WTC11 (cell line): ENCODE measurements around the gene GNG14. TPM values are rescaled to one million over a fixed set of nuclear protein-coding genes. Genes with fewer than 3 reads are reported as not detected.

ENCODE experiments used
- ATAC-seq: fragments of 200-7000 bp; cut with Tn5 transposase; 2 replicates; pipeline ENCODE4 v1.10.0; 2021; ENCODE audit warnings: mild to moderate bottlenecking, moderate library complexity
- CTCF ChIA-PET: fragments of 300-600 bp; sonication (Branson Sonifier 250); formaldehyde crosslinking; loops from one replicate; lab custom pipeline; 2021; ENCODE audit warnings: antibody characterized with exemption; lab: Charles Lee
- POLR2A ChIA-PET: fragments of 350-600 bp; sonication (Branson Sonifier 250); formaldehyde crosslinking; loops from one replicate; lab custom pipeline; 2021; ENCODE audit warnings: antibody characterized with exemption; lab: Charles Lee
- DNase-seq: peaks from one replicate; pipeline ENCODE4 v3.0.0; 2021; ENCODE audit warnings: low spot score
- H3K27ac Mint-ChIP-seq: 2 replicates; pipeline ENCODE4 v1.8.0; 2021; ENCODE audit warnings: mixed read lengths
- H3K27me3 Mint-ChIP-seq: 2 replicates; pipeline ENCODE4 v1.8.0; 2021; ENCODE audit warnings: low read depth, mild to moderate bottlenecking, moderate library complexity, mixed read lengths
- H3K36me3 Mint-ChIP-seq: 2 replicates; pipeline ENCODE4 v1.8.0; 2021; ENCODE audit warnings: mixed read lengths
- H3K4me1 Mint-ChIP-seq: 2 replicates; pipeline ENCODE4 v1.8.0; 2022; ENCODE audit warnings: mixed read lengths
- H3K4me3 Mint-ChIP-seq: 2 replicates; pipeline ENCODE4 v1.8.0; 2021; ENCODE audit warnings: mild to moderate bottlenecking, moderate library complexity, mixed read lengths
- H3K9me3 Mint-ChIP-seq: 2 replicates; pipeline ENCODE4 v1.8.0; 2021; ENCODE audit warnings: mixed read lengths
- ARID4B ChIP-seq: sonication (generic); formaldehyde crosslinking; IDR thresholded peaks from 2 replicates; pipeline ENCODE4 v1.8.0; 2023; ENCODE audit warnings: missing genetic modification reagents, mild to moderate bottlenecking, borderline replicate concordance
- E2F1 ChIP-seq: sonication (generic); formaldehyde crosslinking; IDR thresholded peaks from 2 replicates; pipeline ENCODE4 v1.8.0; 2022; ENCODE audit warnings: mild to moderate bottlenecking, missing genetic modification reagents
- FOXJ3 ChIP-seq: sonication (generic); formaldehyde crosslinking; IDR thresholded peaks from 2 replicates; pipeline ENCODE4 v1.9.0; 2021; ENCODE audit warnings: missing genetic modification reagents, mild to moderate bottlenecking, borderline replicate concordance
- FOXK1 ChIP-seq: sonication (generic); formaldehyde crosslinking; IDR thresholded peaks from 2 replicates; pipeline ENCODE4 v1.8.0; 2022; ENCODE audit warnings: mild to moderate bottlenecking, moderate library complexity, missing genetic modification reagents
- HMGA2 ChIP-seq: fragments of 250-450 bp; sonication (Bioruptor Pico); IDR thresholded peaks from 2 replicates; pipeline ENCODE4 v1.4.0; 2021; ENCODE audit warnings: mild to moderate bottlenecking, moderate library complexity
- IRF2 ChIP-seq: sonication (generic); formaldehyde crosslinking; IDR thresholded peaks from 2 replicates; pipeline ENCODE4 v1.8.0; 2022; ENCODE audit warnings: low read depth, missing genetic modification reagents, borderline replicate concordance
- JUN ChIP-seq: sonication (generic); formaldehyde crosslinking; IDR thresholded peaks from 2 replicates; pipeline ENCODE4 v1.8.0; 2023; ENCODE audit warnings: mild to moderate bottlenecking, missing genetic modification reagents
- SMAD4 ChIP-seq: sonication (generic); formaldehyde crosslinking; IDR thresholded peaks from 2 replicates; pipeline ENCODE4 v1.8.0; 2022; ENCODE audit warnings: mild to moderate bottlenecking, missing genetic modification reagents
- ZNF263 ChIP-seq: sonication (generic); formaldehyde crosslinking; IDR thresholded peaks from 2 replicates; pipeline ENCODE4 v1.8.1; 2022; ENCODE audit warnings: low read depth, mild to moderate bottlenecking, moderate library complexity, missing genetic modification reagents
- ZSCAN18 ChIP-seq: fragments of 250-450 bp; sonication (Bioruptor Pico); IDR thresholded peaks from 2 replicates; pipeline ENCODE4 v2.1.2; 2022; ENCODE audit warnings: mild to moderate bottlenecking, moderate library complexity
- total RNA-seq: library from RNA; stranded (reverse); gene quantifications from 3 replicates; pipeline ENCODE4 v1.2.3, GENCODE V29; 2021
- TF ChIP-seq, protein P1 (sequence below): sonication (generic); formaldehyde crosslinking; IDR thresholded peaks from 2 replicates; pipeline ENCODE4 v1.8.1; 2023; ENCODE audit warnings: mild to moderate bottlenecking, missing genetic modification reagents, moderate library complexity
- TF ChIP-seq, protein P2 (sequence below): sonication (generic); formaldehyde crosslinking; IDR thresholded peaks from 2 replicates; pipeline ENCODE4 v1.8.1; 2023; ENCODE audit warnings: mild to moderate bottlenecking, missing genetic modification reagents
- TF ChIP-seq, protein P3 (sequence below): sonication (generic); formaldehyde crosslinking; IDR thresholded peaks from 2 replicates; pipeline ENCODE4 v1.8.1; 2023; ENCODE audit warnings: mild to moderate bottlenecking, missing genetic modification reagents, borderline replicate concordance
- TF ChIP-seq, protein P4 (sequence below): sonication (generic); formaldehyde crosslinking; IDR thresholded peaks from 2 replicates; pipeline ENCODE4 v1.8.0; 2022; ENCODE audit warnings: mild to moderate bottlenecking, missing genetic modification reagents
- TF ChIP-seq, protein P5 (sequence below): sonication (generic); formaldehyde crosslinking; IDR thresholded peaks from 2 replicates; pipeline ENCODE4 v1.8.1; 2023; ENCODE audit warnings: mild to moderate bottlenecking, missing genetic modification reagents, moderate library complexity
- TF ChIP-seq, protein P6 (sequence below): fragments of 250-450 bp; sonication (Bioruptor Pico); IDR thresholded peaks from 2 replicates; pipeline ENCODE4 v1.9.0; 2021; ENCODE audit warnings: mild to moderate bottlenecking

Gene GNG14
- total RNA-seq, 1 experiment from 2014 or later = not detected

GRCh38 chr19:12649941-12650340, 37.9 kb upstream of the GNG14 start:
- Mint-ChIP-seq H3K9me3 (no peaks in the 10 kb centered on the region), H3K27me3 (peaks cover 11% of the 10 kb centered on the region), H3K36me3 (peaks cover 9% of the 10 kb centered on the region), H3K27ac (no peak overlapping the region), H3K4me3 (no peak overlapping the region), H3K4me1 (peaks cover 11% of the 10 kb centered on the region)
- TF ChIP-seq IRF2 (no peak), JUN (CRISPR knock-in tag) (no peak), HMGA2 (CRISPR knock-in tag) (no peak)
- TF ChIP-seq, protein P1, sequence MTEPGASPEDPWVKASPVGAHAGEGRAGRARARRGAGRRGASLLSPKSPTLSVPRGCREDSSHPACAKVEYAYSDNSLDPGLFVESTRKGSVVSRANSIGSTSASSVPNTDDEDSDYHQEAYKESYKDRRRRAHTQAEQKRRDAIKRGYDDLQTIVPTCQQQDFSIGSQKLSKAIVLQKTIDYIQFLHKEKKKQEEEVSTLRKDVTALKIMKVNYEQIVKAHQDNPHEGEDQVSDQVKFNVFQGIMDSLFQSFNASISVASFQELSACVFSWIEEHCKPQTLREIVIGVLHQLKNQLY (CRISPR knock-in tag) = no peak
- TF ChIP-seq, protein P2, sequence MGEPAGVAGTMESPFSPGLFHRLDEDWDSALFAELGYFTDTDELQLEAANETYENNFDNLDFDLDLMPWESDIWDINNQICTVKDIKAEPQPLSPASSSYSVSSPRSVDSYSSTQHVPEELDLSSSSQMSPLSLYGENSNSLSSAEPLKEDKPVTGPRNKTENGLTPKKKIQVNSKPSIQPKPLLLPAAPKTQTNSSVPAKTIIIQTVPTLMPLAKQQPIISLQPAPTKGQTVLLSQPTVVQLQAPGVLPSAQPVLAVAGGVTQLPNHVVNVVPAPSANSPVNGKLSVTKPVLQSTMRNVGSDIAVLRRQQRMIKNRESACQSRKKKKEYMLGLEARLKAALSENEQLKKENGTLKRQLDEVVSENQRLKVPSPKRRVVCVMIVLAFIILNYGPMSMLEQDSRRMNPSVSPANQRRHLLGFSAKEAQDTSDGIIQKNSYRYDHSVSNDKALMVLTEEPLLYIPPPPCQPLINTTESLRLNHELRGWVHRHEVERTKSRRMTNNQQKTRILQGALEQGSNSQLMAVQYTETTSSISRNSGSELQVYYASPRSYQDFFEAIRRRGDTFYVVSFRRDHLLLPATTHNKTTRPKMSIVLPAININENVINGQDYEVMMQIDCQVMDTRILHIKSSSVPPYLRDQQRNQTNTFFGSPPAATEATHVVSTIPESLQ (CRISPR knock-in tag) = no peak
- TF ChIP-seq, protein P3, sequence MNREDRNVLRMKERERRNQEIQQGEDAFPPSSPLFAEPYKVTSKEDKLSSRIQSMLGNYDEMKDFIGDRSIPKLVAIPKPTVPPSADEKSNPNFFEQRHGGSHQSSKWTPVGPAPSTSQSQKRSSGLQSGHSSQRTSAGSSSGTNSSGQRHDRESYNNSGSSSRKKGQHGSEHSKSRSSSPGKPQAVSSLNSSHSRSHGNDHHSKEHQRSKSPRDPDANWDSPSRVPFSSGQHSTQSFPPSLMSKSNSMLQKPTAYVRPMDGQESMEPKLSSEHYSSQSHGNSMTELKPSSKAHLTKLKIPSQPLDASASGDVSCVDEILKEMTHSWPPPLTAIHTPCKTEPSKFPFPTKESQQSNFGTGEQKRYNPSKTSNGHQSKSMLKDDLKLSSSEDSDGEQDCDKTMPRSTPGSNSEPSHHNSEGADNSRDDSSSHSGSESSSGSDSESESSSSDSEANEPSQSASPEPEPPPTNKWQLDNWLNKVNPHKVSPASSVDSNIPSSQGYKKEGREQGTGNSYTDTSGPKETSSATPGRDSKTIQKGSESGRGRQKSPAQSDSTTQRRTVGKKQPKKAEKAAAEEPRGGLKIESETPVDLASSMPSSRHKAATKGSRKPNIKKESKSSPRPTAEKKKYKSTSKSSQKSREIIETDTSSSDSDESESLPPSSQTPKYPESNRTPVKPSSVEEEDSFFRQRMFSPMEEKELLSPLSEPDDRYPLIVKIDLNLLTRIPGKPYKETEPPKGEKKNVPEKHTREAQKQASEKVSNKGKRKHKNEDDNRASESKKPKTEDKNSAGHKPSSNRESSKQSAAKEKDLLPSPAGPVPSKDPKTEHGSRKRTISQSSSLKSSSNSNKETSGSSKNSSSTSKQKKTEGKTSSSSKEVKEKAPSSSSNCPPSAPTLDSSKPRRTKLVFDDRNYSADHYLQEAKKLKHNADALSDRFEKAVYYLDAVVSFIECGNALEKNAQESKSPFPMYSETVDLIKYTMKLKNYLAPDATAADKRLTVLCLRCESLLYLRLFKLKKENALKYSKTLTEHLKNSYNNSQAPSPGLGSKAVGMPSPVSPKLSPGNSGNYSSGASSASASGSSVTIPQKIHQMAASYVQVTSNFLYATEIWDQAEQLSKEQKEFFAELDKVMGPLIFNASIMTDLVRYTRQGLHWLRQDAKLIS (CRISPR knock-in tag) = no peak
- ChIA-PET POLR2A (no interaction called here), CTCF (interaction anchor here (1.5 to 3.3 kb wide), 2 partner anchors 10 to 11 kb away, joined by 3 to 17 read pairs; no protein-coding TSS in a partner anchor)
- no peak for ATAC-seq
- DNase-seq = no peak

DNA sequence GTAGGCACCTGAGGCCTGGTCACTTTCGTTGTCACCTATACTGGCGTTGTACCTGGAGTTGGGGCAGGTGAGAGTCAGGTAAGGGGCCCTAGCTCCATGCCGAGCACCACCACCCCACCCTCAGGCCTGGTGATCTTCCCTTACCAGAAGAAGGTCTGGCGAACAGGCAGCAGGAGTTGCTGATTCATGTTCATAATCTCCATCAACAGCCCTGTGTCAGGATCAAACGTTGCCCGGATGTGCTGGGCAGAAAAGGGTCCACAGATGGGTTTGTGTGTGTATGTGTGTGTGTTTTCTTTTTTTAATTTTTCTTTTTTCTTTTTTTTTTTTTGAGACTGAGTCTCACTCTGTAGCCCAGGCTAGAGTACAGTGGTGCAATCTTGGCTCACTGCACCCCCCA, 35.6 kb upstream of the GNG14 start:
- DNase-seq = no peak
- H3K27me3 Mint-ChIP-seq = peaks cover 2% of the 10 kb centered on the region
- POLR2A ChIA-PET = no interaction called here
- H3K36me3 Mint-ChIP-seq = peaks cover 25% of the 10 kb centered on the region
- H3K4me3 Mint-ChIP-seq = no peak overlapping the region
- CTCF ChIA-PET = interaction anchor here (0.6 to 1.1 kb wide), 2 partner anchors 12 to 19 kb away, joined by 3 read pairs; no protein-coding TSS in a partner anchor
- no peaks in the 10 kb centered on the region for H3K9me3 Mint-ChIP-seq
- ATAC-seq = no peak
- H3K4me1 Mint-ChIP-seq = peaks cover 10% of the 10 kb centered on the region
- no peak overlapping the region for H3K27ac Mint-ChIP-seq
- no peak for TF ChIP-seq ZSCAN18 (CRISPR knock-in tag)
- TF ChIP-seq, protein P4, sequence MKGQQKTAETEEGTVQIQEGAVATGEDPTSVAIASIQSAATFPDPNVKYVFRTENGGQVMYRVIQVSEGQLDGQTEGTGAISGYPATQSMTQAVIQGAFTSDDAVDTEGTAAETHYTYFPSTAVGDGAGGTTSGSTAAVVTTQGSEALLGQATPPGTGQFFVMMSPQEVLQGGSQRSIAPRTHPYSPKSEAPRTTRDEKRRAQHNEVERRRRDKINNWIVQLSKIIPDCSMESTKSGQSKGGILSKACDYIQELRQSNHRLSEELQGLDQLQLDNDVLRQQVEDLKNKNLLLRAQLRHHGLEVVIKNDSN (CRISPR knock-in tag) = no peak
- no peak for TF ChIP-seq E2F1 (CRISPR knock-in tag)
- no peak for TF ChIP-seq ARID4B (CRISPR knock-in tag)
- no peak for TF ChIP-seq FOXK1
- TF ChIP-seq, protein P5, sequence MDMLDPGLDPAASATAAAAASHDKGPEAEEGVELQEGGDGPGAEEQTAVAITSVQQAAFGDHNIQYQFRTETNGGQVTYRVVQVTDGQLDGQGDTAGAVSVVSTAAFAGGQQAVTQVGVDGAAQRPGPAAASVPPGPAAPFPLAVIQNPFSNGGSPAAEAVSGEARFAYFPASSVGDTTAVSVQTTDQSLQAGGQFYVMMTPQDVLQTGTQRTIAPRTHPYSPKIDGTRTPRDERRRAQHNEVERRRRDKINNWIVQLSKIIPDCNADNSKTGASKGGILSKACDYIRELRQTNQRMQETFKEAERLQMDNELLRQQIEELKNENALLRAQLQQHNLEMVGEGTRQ (CRISPR knock-in tag) = no peak
- no peak for TF ChIP-seq SMAD4 (CRISPR knock-in tag)
- TF ChIP-seq, protein P6, sequence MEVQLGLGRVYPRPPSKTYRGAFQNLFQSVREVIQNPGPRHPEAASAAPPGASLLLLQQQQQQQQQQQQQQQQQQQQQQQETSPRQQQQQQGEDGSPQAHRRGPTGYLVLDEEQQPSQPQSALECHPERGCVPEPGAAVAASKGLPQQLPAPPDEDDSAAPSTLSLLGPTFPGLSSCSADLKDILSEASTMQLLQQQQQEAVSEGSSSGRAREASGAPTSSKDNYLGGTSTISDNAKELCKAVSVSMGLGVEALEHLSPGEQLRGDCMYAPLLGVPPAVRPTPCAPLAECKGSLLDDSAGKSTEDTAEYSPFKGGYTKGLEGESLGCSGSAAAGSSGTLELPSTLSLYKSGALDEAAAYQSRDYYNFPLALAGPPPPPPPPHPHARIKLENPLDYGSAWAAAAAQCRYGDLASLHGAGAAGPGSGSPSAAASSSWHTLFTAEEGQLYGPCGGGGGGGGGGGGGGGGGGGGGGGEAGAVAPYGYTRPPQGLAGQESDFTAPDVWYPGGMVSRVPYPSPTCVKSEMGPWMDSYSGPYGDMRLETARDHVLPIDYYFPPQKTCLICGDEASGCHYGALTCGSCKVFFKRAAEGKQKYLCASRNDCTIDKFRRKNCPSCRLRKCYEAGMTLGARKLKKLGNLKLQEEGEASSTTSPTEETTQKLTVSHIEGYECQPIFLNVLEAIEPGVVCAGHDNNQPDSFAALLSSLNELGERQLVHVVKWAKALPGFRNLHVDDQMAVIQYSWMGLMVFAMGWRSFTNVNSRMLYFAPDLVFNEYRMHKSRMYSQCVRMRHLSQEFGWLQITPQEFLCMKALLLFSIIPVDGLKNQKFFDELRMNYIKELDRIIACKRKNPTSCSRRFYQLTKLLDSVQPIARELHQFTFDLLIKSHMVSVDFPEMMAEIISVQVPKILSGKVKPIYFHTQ (CRISPR knock-in tag) = no peak
- no peak for TF ChIP-seq FOXJ3 (CRISPR knock-in tag)
- no peak for TF ChIP-seq ZNF263
